GM12892 (cell line): ENCODE data around the gene FHAD1.

Experiments
- DNase-seq: peaks from one replicate; pipeline ENCODE4 v3.0.0; 2011; ENCODE audit not compliant: insufficient read length
- FAIRE-seq: peaks from 2 replicates; lab custom pipeline; 2011; peaks lifted over from hg19 to GRCh38; lab: Jason Lieb, UNC
- POLR2A ChIP-seq: IDR thresholded peaks from 2 replicates; pipeline ENCODE4 v1.6.1; 2011; ENCODE audit warnings: low read depth, low read length, control low read depth
- POLR2AphosphoS5 ChIP-seq: IDR thresholded peaks from 2 replicates; pipeline ENCODE4 v1.6.1; 2011; ENCODE audit warnings: low read depth, low read length, control low read depth
- TAF1 ChIP-seq: IDR thresholded peaks from 2 replicates; pipeline ENCODE4 v1.6.1; 2011; ENCODE audit warnings: low read depth, mild to moderate bottlenecking, control low read depth, low read length, borderline replicate concordance

The FHAD1 gene

GRCh38 chr1:15444468-15445389 is 197.7 kb downstream of the FHAD1 start:
- TF ChIP-seq TAF1 (no peak), POLR2AphosphoS5 (no peak), POLR2A (no peak)
- FAIRE-seq, result no peak
- no peak for DNase-seq

- FAIRE-seq (no peak), DNase-seq (no peak)
- no peak for TF ChIP-seq POLR2A
- TF ChIP-seq POLR2AphosphoS5, result no peak
- no peak for TF ChIP-seq TAF1
These were observed 198.5 kb downstream of the FHAD1 start for GRCh38 chr1:15445390-15446122.

- DNase-seq, result no peak
- FAIRE-seq, result no peak
- TF ChIP-seq POLR2A (no peak), TAF1 (no peak), POLR2AphosphoS5 (no peak)
These were observed 199.2 kb downstream of the FHAD1 start for GRCh38 chr1:15446212-15446611.
